Liver (tissue), 3 donors: ENCODE measurements around the gene HSF2BP.

Experiments used
- FOXA1 ChIP-seq: IDR thresholded peaks from 2 replicates; pipeline ENCODE4 v1.6.1; 2016; ENCODE audit warnings: antibody characterized with exemption
- JUND ChIP-seq, 2 donors: IDR thresholded peaks; 2 replicates each; pipeline ENCODE4 v1.6.1; 2016; ENCODE audit warnings: antibody characterized with exemption in 2 of 2
- RAD21 ChIP-seq, 2 donors: IDR thresholded peaks; 2 replicates each; pipeline ENCODE4 v1.6.1; 2016; ENCODE audit warnings: antibody characterized with exemption in 2 of 2, mild to moderate bottlenecking in 2 of 2
- YY1 ChIP-seq: IDR thresholded peaks from 2 replicates; pipeline ENCODE4 v1.6.1; 2016; ENCODE audit warnings: antibody characterized with exemption, mild to moderate bottlenecking
- TF ChIP-seq, protein P1 (sequence below): fragments of 150-350 bp; IDR thresholded peaks from 2 replicates; pipeline ENCODE4 v1.5.1; 2017; ENCODE audit warnings: improper control_type of control experiment, low read depth, low read length; ENCODE audit not compliant: missing input control
- TF ChIP-seq, protein P2 (sequence below): IDR thresholded peaks from 2 replicates; pipeline ENCODE4 v1.6.1; 2016; ENCODE audit warnings: antibody characterized with exemption
- TF ChIP-seq, protein P3 (sequence below): IDR thresholded peaks from 2 replicates; pipeline ENCODE4 v1.6.1; 2016; ENCODE audit warnings: antibody characterized with exemption
- TF ChIP-seq, protein P4 (sequence below): IDR thresholded peaks from 2 replicates; pipeline ENCODE4 v1.6.1; 2016; ENCODE audit warnings: antibody characterized with exemption
- TF ChIP-seq, protein P5 (sequence below): IDR thresholded peaks from 2 replicates; pipeline ENCODE4 v1.6.1; 2016; ENCODE audit warnings: antibody characterized with exemption, mild to moderate bottlenecking
- donor health status: healthy.
- donor health status: healthy.

DNA sequence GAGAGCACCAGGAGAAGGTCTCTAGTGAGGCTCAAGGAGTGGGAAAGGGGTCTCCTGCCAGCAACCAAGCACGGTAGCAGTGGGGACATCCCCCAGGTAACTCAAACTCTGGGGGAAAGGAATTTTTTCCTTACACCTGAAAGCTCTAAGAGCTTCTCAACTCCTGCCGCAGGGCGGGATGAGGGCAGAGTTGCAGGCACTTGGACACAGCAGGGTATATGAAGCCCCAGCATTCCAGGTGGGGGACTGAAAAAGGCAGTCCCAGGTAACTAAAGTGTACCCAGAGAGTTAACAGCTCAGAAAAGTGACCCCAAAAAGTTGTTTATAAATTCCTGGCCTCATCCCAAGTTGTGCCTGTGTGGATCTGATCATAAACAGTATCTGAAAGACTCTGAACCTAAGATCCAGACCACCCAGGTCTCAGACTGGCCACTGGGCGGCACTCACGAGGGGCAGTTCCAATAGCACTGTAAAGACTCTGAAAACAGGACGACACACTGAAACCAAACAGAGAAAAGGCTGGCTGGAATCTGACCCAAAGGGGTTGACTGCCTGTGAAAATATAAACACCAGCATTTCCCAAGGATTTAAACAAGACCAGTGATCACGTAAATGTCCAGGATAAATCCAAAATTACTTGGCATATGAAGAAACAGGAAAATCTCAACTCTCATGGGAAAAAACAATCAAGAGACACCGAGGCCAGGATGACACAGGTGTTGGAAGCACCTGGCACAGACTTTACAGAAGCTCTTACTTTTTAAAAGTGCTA lies 47.5 kb downstream of the HSF2BP start:
- TF ChIP-seq JUND (IDR thresholded peaks at IDR 0.05), result no peak
- no peak for TF ChIP-seq YY1
- TF ChIP-seq, protein P1, sequence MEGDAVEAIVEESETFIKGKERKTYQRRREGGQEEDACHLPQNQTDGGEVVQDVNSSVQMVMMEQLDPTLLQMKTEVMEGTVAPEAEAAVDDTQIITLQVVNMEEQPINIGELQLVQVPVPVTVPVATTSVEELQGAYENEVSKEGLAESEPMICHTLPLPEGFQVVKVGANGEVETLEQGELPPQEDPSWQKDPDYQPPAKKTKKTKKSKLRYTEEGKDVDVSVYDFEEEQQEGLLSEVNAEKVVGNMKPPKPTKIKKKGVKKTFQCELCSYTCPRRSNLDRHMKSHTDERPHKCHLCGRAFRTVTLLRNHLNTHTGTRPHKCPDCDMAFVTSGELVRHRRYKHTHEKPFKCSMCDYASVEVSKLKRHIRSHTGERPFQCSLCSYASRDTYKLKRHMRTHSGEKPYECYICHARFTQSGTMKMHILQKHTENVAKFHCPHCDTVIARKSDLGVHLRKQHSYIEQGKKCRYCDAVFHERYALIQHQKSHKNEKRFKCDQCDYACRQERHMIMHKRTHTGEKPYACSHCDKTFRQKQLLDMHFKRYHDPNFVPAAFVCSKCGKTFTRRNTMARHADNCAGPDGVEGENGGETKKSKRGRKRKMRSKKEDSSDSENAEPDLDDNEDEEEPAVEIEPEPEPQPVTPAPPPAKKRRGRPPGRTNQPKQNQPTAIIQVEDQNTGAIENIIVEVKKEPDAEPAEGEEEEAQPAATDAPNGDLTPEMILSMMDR, result peak; percentile 69
- TF ChIP-seq, protein P2, sequence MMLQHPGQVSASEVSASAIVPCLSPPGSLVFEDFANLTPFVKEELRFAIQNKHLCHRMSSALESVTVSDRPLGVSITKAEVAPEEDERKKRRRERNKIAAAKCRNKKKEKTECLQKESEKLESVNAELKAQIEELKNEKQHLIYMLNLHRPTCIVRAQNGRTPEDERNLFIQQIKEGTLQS, result no peak
- peak; percentile 79 to 88 for TF ChIP-seq RAD21 (IDR thresholded peaks at IDR 0.05)
- TF ChIP-seq, protein P3, sequence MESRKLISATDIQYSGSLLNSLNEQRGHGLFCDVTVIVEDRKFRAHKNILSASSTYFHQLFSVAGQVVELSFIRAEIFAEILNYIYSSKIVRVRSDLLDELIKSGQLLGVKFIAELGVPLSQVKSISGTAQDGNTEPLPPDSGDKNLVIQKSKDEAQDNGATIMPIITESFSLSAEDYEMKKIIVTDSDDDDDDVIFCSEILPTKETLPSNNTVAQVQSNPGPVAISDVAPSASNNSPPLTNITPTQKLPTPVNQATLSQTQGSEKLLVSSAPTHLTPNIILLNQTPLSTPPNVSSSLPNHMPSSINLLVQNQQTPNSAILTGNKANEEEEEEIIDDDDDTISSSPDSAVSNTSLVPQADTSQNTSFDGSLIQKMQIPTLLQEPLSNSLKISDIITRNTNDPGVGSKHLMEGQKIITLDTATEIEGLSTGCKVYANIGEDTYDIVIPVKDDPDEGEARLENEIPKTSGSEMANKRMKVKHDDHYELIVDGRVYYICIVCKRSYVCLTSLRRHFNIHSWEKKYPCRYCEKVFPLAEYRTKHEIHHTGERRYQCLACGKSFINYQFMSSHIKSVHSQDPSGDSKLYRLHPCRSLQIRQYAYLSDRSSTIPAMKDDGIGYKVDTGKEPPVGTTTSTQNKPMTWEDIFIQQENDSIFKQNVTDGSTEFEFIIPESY, result no peak
- TF ChIP-seq, protein P4, sequence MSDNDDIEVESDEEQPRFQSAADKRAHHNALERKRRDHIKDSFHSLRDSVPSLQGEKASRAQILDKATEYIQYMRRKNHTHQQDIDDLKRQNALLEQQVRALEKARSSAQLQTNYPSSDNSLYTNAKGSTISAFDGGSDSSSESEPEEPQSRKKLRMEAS, result no peak
- TF ChIP-seq, protein P5, sequence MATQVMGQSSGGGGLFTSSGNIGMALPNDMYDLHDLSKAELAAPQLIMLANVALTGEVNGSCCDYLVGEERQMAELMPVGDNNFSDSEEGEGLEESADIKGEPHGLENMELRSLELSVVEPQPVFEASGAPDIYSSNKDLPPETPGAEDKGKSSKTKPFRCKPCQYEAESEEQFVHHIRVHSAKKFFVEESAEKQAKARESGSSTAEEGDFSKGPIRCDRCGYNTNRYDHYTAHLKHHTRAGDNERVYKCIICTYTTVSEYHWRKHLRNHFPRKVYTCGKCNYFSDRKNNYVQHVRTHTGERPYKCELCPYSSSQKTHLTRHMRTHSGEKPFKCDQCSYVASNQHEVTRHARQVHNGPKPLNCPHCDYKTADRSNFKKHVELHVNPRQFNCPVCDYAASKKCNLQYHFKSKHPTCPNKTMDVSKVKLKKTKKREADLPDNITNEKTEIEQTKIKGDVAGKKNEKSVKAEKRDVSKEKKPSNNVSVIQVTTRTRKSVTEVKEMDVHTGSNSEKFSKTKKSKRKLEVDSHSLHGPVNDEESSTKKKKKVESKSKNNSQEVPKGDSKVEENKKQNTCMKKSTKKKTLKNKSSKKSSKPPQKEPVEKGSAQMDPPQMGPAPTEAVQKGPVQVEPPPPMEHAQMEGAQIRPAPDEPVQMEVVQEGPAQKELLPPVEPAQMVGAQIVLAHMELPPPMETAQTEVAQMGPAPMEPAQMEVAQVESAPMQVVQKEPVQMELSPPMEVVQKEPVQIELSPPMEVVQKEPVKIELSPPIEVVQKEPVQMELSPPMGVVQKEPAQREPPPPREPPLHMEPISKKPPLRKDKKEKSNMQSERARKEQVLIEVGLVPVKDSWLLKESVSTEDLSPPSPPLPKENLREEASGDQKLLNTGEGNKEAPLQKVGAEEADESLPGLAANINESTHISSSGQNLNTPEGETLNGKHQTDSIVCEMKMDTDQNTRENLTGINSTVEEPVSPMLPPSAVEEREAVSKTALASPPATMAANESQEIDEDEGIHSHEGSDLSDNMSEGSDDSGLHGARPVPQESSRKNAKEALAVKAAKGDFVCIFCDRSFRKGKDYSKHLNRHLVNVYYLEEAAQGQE, result peak; percentile 32
- TF ChIP-seq FOXA1, result no peak
